ENCODE results near the gene GFI1. TPM values are rescaled to one million over a fixed set of nuclear protein-coding genes. Genes with fewer than 3 reads are reported as not detected.
"Not testable (repeated sequence)": the region's sequence is repeated elsewhere in the genome, so short reads cannot be mapped to it uniquely, and the experiment has no call there.

The GFI1 gene
- total RNA-seq, 1 donor from 2014 or later = 0.24 TPM

- no peak for ATAC-seq
Measured at GRCh38 chr1:92464588-92465255, 22.0 kb downstream of the GFI1 start.

- ATAC-seq = no peak
Measured at GRCh38 chr1:92461364-92462097, 25.2 kb downstream of the GFI1 start.

- no peak for ATAC-seq
Measured at GRCh38 chr1:92459871-92460320, 26.8 kb downstream of the GFI1 start.

- no peak for ATAC-seq
Measured at GRCh38 chr1:92458146-92458545, 28.6 kb downstream of the GFI1 start.

- no peak for ATAC-seq
Measured at GRCh38 chr1:92447976-92448375, 38.7 kb downstream of the GFI1 start.

GRCh38 chr1:92447033-92447681 is 39.6 kb downstream of the GFI1 start:
- ATAC-seq = no peak

GRCh38 chr1:92446546-92446945 is 40.2 kb downstream of the GFI1 start:
- ATAC-seq = no peak

- ATAC-seq = no peak
Measured at GRCh38 chr1:92445865-92446264, 40.9 kb downstream of the GFI1 start.

GRCh38 chr1:92444351-92444750 is 42.4 kb downstream of the GFI1 start:
- ATAC-seq = no peak

GRCh38 chr1:92443893-92444292 is 42.8 kb downstream of the GFI1 start:
- no peak for ATAC-seq

GRCh38 chr1:92442351-92442750 is 44.4 kb downstream of the GFI1 start:
- ATAC-seq = no peak

GRCh38 chr1:92441697-92442342 is 44.9 kb downstream of the GFI1 start:
- peak; percentile 96 for ATAC-seq

GRCh38 chr1:92441316-92441696 is 45.4 kb downstream of the GFI1 start:
- no peak for ATAC-seq

GRCh38 chr1:92439291-92439690 is 47.4 kb downstream of the GFI1 start:
- no peak for ATAC-seq

- not testable (repeated sequence) for ATAC-seq
Measured at GRCh38 chr1:92434572-92434971, 52.2 kb downstream of the GFI1 start.

GRCh38 chr1:92430030-92430429 is 56.7 kb downstream of the GFI1 start:
- ATAC-seq = no peak

- ATAC-seq = no peak
Measured at GRCh38 chr1:92425617-92426016, 61.1 kb downstream of the GFI1 start.

Other genes with a start within 250 kb of the GFI1 start
- gene GLMN, start 187.9 kb downstream of the GFI1 start, total RNA-seq = 8.9 TPM
- gene RPAP2, start 187.9 kb downstream of the GFI1 start, total RNA-seq = 20.3 TPM

Data from esophagus mucosa (tissue), 1 donor.